H1 (cell line): ENCODE results near the gene ACTC1. TPM values are rescaled to one million over a fixed set of nuclear protein-coding genes. Genes with fewer than 3 reads are reported as not detected.

Source experiments
- ASH2L ChIP-seq: fragments of 200-600, 300-600 bp; sonication (generic); IDR thresholded peaks from one replicate; pipeline ENCODE4 v1.7.1; 2017; ENCODE audit warnings: low read length
- BACH1 ChIP-seq: IDR thresholded peaks from 2 replicates; pipeline ENCODE4 v1.6.1; 2012; ENCODE audit warnings: low read length, improper control_type of control experiment
- EZH2 ChIP-seq: fragments of 200-600 bp; sonication (generic); IDR thresholded peaks from 2 replicates; pipeline ENCODE4 v1.7.1; 2012; ENCODE audit warnings: low read depth, mild to moderate bottlenecking, moderate library complexity, low read length, inconsistent platforms; ENCODE audit not compliant: severe bottlenecking
- KDM4A ChIP-seq: IDR thresholded peaks from one replicate; pipeline ENCODE4 v1.7.1; 2012; ENCODE audit warnings: low read depth, mild to moderate bottlenecking, moderate library complexity, low read length, inconsistent platforms; ENCODE audit not compliant: severe bottlenecking
- MAFK ChIP-seq: IDR thresholded peaks from 2 replicates; pipeline ENCODE4 v1.6.1; 2012; ENCODE audit warnings: low read depth, mild to moderate bottlenecking, improper control_type of control experiment, low read length
- NRF1 ChIP-seq: IDR thresholded peaks from 2 replicates; pipeline ENCODE4 v1.6.1; 2011; ENCODE audit warnings: mild to moderate bottlenecking, low read depth, low read length, improper control_type of control experiment
- PHF8 ChIP-seq: fragments of 200-600 bp; sonication (generic); conservative IDR thresholded peaks from 2 replicates; pipeline ENCODE4 v1.7.1; 2012; ENCODE audit warnings: low read depth, mild to moderate bottlenecking, inconsistent platforms, low read length, moderate library complexity
- RAD21 ChIP-seq, 2 experiments: IDR thresholded peaks in 1 of 2; conservative IDR thresholded peaks in 1 of 2; 2 replicates each; pipeline ENCODE4 v1.6.1; 2011; ENCODE audit warnings: low read depth in 2 of 2, low read length in 2 of 2, improper control_type of control experiment in 1 of 2, inconsistent platforms in 1 of 2, mild to moderate bottlenecking in 1 of 2, moderate library complexity in 1 of 2
- RBBP5 ChIP-seq: IDR thresholded peaks from 2 replicates; pipeline ENCODE4 v1.7.1; 2012; ENCODE audit warnings: low read depth, mild to moderate bottlenecking, inconsistent platforms, low read length, moderate library complexity, borderline replicate concordance
- SIX5 ChIP-seq: IDR thresholded peaks from 2 replicates; pipeline ENCODE4 v1.6.1; 2011; ENCODE audit warnings: mild to moderate bottlenecking, low read depth, low read length
- polyA plus RNA-seq, 7 experiments: library from polyadenylated mRNA; depleted of rRNA in 3 of 7; stranded (reverse) in 5 of 7; unstranded in 2 of 7; fragments of >200 nt in 5 of 7; fragments of 200-250 nt in 2 of 7; gene quantifications; 1 replicate in 5 of 7; 2 replicates in 1 of 7; 4 replicates in 1 of 7; pipeline versions ENCODE4 v1.2.1 to v1.2.3, GENCODE V29; 2011 to 2013; ENCODE audit warnings: missing spikeins in 2 of 7, mixed read lengths in 2 of 7
- total RNA-seq: library from RNA; stranded (reverse); fragmentation: NEBNext Ultra II Directional; extraction: Animal tissue kit (Norgen Biotek cat#: 25700); gene quantifications from 2 replicates; pipeline ENCODE4 v1.2.1, GENCODE V29; 2021

ACTC1 gene
- total and polyA plus RNA-seq, 2 of the 8 experiments (the other 6 are each of a cell fraction or from before 2014, with no cell fraction given) = 37.6 to 90.0 TPM

DNA sequence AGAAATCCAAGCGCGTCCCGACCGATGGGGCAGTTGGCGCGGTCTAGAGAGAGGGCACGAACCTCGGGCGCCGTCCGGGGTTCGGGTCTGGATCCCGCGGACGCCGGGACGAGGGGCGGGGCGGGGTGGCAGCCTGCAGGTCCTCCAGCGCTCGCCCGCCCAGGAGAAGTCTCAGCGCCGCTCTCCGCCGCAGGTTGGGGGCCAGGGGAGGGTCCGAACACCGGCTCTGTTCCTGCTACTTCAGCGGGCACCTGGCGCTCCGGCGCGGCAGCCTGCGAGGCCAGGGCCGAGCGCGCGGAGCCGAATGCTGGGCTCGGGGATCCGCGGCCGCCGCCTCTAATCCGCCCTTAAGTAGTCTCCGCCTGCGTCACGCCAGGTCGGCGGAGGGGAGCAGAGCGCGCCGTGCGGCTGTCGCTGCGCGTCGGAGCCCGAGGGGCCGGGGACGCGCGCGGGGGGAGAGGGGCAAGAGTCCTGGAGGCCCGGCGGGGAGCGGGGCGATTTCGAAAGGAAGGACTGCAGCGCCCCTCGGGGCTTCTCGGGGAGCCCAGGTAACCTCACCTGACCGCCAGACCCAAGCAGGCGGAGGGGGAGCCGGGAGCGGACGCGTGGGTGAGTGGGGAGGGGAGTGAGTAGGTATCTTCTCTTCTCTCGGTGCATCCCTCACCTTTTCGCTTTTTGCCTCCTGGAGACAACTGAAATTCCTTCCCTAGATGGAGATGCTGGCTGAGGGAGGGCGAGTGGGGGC lies 40.5 kb downstream of the ACTC1 start, which contains the start of gene GJD2 (continued):
- TF ChIP-seq BACH1 (peak; percentile 40; the same call in 1 of the 2 replicates), ASH2L (peak; percentile 50), RAD21 (IDR thresholded peaks at IDR 0.05 in 1 of 2, conservative IDR thresholded peaks at IDR 0.05 in 1 of 2; ENCODE audit: low read depth in 2 of 2, low read length in 2 of 2) (peak; percentile 33 to 54; a peak in 3 of 4 replicates), RBBP5 (no peak; the same call in 1 of the 2 replicates), EZH2 (peak; percentile 47), KDM4A (peak; percentile 70), MAFK (no peak), PHF8 (0 out of 2 replicates have a peak, but pooled peaks have one; percentile 23), SIX5 (no peak), NRF1 (no peak)
